ENCODE results near the gene SORL1.

DNA sequence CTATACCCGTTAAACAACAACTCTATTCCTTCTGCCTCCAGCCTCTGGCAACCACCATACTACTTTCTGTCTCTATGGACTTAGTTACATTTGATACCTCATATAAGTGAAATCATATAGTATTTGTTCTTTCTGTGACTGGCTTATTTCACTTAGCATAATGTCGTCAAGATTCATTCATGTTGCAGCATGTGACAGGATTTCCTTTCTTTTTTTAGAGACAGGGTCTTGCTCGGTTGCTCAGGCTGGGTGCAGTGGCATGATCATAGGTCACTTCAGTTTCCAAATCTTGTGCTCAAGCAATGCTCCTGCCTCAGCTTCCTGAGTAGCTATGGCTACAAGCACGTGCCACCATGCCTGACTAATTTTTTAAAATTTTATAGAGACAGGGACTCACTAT is 29.4 kb upstream of the SORL1 start:
- TF ChIP-seq, protein P1, sequence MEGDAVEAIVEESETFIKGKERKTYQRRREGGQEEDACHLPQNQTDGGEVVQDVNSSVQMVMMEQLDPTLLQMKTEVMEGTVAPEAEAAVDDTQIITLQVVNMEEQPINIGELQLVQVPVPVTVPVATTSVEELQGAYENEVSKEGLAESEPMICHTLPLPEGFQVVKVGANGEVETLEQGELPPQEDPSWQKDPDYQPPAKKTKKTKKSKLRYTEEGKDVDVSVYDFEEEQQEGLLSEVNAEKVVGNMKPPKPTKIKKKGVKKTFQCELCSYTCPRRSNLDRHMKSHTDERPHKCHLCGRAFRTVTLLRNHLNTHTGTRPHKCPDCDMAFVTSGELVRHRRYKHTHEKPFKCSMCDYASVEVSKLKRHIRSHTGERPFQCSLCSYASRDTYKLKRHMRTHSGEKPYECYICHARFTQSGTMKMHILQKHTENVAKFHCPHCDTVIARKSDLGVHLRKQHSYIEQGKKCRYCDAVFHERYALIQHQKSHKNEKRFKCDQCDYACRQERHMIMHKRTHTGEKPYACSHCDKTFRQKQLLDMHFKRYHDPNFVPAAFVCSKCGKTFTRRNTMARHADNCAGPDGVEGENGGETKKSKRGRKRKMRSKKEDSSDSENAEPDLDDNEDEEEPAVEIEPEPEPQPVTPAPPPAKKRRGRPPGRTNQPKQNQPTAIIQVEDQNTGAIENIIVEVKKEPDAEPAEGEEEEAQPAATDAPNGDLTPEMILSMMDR (IDR thresholded peaks at IDR 0.05): no peak
- TF ChIP-seq POLR2AphosphoS5 (IDR thresholded peaks at IDR 0.05) (no peak), EP300 (IDR thresholded peaks at IDR 0.05) (no peak)
